ENCODE measurements around the gene ARF1.
A peak's percentile ranks its signal among the peaks of the same experiment; 100 is the strongest.

ARF1 gene

DNA sequence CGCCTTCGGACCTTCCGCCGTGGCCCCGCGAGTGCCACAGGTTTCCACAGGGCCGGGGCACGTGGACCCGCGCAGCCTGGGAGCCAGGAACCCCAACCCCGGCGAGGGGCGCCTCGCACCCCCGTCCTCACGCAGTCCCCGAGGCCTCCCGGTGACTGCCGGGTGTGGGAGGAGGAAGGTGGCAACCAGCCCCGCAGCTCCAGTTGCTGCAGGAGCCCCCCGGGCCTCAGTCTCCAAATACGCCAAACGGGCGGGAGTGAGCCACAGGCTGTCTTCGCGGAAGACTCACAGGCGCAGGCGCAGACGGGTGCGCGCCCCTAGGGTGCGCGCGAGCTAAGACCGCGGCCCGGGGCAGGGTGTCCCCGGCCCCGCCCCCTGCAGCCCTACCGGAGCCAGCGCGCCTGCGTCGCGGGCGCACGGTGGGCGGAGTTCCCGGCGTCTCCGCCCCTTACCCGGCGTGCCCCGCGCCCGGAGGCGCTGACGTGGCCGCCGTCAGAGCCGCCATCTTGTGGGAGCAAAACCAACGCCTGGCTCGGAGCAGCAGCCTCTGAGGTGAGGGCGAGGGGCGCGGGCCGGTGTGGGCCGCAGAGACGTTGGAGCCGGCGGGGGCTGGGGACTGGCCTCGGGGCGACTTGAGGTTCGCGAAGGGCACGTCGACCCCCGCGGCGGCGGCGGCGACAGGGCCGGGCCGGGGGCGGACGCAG, at the start of gene ARF1:
ARF1 (plus strand) TSS at position 495 of the 704 bp plus-strand sequence. CDS start 14,407 bp downstream, outside the sequence.
- peak; percentile 93 to 95 for DNase-seq (ENCODE audit: low read depth in 2 of 2)

DNA sequence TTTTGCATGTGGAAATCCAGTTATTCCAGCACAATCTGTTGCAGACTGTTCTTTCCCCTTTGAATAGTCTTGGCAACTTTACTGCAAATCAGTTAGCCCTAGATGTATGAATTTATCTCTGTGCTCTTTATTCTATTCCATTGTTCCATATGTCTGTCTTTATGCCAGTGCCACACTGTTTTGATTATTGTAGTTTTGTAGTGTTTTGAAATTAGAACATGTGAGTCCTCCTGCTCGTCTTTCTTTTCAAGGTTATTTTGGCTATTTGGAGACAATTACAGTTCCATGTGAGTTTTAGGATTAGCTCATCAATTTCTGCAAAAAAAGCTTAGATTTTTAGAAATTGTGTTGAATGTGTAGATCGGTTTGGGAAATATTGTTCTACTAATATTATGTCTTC, 49.1 kb upstream of the ARF1 start:
- DNase-seq (ENCODE audit: low read depth in 2 of 2) = no peak

DNA sequence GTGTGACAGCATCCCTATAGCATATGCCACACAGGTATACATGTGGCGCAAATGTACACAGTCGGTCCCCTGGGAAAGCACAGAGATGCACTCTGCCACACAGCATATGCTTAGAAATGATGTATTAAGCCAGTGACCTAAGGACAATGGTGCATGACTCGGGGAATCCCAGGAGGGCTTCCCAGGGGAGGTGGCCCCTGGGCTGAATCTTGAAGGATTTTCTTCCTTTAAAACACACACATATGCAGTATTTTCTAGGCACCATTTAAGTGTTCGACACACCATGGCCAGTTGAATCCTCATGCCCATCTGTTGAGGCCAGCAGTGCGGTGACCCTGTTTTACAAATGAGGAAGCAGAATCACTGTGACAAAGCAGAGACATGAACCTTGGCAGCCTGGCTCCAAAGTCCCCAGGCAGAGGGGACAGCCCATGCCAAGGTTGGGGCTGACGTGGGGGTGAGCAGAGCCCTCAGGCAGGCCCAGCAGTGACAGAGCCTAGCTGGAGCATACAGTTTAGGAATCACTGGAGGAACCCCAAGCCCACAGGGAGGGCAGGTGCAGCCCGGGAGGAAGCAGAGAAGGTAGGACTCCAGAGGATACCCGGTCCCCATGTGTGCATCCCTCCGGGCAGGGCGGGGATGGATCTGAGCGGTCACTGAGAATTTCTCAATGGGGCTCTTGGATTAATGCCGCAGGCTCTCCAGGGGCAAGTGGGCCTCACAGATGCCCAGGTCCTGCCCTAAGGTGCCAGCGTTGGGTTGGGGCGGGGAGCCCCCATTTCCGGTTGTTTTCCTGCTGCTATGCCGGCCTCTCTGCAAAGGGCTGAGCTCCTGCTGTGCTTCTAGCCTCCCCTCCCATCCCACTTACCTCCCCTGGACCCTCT, 47.3 kb upstream of the ARF1 start:
- DNase-seq (ENCODE audit: low read depth in 2 of 2) = no peak

DNA sequence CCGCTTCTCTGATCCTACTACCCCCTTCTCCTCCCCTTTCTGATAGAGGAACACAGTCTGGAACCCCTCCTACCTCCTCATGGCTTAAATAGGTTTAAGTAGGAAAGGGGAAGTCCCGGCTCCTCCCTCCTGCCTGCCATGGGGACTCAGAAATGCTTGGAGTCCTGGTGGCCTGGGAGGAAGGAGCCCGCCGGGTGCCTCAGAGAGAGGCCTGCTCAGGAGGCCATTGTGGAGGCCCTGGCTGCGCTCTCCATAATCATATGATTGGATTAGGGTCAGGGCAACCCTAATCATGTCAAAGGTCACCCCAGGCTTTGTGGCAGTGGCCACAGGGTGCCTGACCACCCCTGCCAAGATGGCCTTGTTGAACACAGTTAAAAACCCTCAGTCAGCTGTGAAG, 46.7 kb upstream of the ARF1 start:
- no peak for DNase-seq (ENCODE audit: low read depth in 2 of 2)

DNA sequence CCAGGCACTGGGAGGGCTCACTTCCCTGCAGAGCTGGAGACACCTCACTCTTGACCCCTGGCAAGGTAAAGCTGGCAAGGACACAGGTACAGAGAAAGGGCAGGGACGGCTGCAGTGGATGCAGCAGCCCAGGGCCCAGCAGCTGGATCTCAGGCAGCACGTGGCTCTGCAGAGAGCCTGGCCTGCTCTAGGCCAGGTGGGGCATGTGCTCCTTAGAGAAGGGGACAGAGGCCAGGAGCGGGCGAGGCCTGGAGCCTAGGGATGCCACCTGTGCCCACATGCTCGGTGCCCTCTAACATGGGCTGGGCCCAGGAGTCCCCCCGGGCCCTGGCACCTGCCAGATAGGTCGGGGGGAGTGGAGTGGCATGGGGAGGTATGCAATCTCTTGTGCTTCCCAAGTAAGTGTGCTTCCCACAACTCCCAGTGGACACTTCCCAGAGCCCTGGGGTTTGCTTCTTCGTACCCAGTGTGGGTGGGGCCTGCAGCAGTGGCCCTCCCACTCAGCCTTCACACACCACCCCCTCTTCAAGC, 45.7 kb upstream of the ARF1 start:
- no peak for DNase-seq (ENCODE audit: low read depth in 2 of 2)

DNA sequence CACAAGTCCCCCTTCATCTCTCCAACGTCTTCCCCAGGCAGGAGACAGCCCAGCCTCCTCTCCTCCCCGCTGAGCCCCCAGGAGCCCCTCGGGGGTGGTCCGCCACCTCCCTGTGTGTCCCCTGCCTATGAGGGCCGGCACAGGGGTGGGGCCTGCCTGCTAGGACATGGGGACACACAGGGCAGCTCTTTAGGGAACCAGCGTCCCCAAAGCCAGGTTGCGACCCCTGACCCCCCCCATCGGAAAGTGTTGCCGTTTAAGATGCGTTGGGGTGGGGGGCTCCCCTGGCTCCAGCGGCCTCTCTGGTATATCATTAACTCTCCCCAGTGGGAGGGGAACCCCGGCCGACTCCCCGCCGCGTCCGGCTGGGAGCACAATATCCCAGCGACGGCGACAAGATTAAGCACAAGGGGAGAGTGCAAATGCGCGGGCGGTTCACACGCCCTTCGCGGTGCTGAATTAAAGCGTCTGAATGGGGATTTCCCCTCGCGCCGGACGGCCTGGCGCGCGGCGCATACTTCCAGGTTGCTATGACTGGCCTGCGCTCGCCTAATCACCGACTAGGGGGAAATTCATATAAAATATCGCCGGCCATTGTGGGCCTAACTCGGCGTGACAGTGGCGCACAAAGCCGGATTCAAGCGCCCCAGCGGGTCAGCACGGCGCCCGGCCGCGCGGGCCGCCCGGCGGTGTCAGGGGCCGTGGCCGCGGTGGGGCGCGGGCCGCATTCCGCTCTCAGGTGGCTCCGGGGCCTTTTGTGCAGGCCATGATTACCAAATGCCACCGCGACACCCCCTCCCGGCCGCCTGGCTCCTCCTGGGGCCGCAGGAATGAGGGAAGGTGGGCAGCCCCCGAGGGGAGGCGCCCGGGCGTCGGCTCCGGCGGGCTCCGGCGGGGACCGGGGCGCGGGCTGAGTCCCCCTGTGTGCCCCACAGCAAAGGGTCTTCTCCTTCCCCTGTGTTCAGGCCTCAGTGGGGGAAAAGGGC, 44.8 kb upstream of the ARF1 start:
- peak in 1 of 2 donors; percentile 9 for DNase-seq (ENCODE audit: low read depth in 2 of 2)

DNA sequence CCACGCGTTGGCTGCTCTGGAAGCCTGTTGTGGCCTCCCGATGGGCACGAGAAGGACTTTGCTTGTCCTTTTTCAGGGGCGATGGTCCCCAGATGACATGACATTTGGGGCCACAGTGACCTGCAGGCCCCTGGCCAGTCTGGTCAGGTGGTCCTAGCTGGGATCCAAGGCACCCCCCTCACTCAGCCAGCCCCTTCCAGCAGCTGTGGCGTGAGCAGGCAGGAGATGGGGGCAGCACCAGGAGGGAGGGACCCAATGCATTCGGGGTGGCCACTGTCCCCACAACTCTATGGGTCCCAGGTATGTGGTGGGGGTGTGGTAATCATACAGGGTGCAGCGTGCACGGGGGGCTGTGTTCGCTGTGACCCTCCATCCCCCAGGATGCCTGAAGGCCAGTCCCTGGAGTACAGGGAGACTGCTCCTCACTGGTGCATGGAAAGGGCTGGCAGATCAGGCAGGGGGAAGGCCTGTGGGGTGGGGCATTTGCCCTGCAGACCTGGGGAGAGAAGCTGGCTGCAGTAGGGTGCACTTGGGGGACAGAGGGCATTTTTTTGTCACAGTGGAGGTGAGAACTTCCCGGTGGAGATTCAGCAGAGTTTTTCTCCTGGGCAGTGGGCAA, 44.0 kb upstream of the ARF1 start:
- no peak for DNase-seq (ENCODE audit: low read depth in 2 of 2)

DNA sequence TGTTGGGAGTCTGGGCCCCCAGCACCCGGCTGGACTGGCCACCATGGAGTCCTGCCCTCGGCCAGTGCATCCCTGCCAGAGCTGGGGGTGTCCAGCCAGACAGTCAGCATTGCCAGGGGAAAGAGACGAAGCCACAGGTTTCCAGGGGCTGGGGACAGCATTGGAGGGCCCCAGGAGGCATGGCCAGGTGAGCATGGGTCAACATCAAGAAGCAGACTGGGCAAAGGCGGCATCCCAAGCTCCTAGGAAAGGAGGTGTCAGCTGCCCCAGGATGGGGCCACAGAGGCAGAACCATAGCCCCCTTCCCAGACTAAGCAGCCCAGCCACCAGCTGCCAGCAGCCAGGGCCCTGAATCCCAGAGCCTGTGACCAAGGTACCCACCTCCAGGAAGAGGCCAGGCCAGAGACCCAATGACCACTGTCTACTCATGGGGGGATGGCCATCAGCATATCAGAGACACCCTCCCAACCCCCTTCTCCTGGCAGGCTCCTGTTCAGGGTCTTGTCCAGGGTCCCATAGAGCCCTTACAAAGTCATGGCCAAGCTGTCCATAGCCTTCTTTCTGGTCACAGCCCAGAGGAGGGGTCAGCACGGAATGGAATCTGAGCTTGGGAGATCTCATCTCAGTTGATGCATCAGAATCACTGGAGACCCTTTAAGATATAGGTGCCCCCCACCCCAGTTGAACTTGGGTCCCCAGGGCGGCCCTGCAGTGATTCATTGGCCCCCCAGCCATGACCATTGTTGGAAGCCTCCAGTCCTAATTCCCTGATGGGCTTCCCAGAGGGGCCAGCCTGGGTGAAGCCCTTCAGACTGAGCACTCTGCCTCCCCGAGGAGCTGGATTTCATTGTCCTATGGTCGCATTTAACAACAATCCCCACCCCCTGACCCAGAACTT, 43.3 kb upstream of the ARF1 start:
- no peak for DNase-seq (ENCODE audit: low read depth in 2 of 2)

DNA sequence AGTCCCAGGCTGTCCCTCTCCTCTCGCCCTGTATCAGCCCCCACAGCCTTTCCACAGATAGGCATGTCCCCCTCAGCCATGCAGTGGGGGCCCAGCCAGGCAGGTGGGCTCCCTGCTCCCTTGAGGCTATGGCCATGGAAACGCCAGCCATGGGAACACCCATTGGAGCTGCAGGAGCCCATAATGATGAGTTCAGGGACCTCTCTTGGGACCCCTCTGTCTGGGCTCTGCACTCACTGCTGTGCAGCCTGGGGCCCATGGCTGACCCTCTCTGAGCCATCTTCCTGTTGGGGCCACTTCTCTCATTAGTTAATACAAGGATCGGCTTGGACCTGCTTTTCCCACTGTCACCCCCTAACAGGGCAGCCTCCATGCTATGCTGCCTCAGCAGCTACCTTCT, 42.5 kb upstream of the ARF1 start:
- DNase-seq (ENCODE audit: low read depth in 2 of 2) = no peak

DNA sequence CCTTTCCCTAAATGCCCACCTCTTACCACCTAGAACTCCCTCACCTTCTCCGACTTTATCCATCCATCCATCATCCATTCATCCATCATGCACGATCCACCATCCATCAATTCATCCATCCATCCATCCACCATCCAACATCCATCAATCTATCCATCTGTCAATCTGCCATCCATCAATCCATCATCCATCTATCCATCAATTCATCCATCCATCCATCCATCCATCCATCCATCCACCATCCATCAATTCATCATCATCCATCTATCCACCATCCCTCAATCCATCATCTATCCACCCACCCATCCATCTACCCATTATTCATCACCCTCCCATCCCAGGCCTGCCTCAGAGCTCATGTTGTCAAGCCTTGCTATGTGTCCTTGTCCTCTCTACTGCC, 41.2 kb upstream of the ARF1 start:
- DNase-seq (ENCODE audit: low read depth in 2 of 2) = no peak

DNA sequence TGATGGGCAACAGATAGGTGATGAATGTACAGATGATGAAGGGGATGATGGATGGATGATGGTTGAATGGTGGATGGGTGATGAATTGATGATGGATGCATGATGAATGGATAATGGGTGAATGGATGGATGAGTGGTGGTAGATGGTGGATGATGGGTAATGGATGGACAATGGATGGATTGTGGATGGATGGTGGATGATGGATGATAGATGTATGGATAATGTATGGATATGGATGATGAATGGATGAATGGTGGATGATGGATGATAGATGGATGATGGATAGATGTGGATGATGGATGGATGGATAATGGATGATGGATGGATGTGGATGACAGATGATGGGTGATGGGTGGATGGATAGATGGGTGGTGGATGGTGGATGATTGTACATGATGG, 40.0 kb upstream of the ARF1 start:
- no peak for DNase-seq (ENCODE audit: low read depth in 2 of 2)

DNA sequence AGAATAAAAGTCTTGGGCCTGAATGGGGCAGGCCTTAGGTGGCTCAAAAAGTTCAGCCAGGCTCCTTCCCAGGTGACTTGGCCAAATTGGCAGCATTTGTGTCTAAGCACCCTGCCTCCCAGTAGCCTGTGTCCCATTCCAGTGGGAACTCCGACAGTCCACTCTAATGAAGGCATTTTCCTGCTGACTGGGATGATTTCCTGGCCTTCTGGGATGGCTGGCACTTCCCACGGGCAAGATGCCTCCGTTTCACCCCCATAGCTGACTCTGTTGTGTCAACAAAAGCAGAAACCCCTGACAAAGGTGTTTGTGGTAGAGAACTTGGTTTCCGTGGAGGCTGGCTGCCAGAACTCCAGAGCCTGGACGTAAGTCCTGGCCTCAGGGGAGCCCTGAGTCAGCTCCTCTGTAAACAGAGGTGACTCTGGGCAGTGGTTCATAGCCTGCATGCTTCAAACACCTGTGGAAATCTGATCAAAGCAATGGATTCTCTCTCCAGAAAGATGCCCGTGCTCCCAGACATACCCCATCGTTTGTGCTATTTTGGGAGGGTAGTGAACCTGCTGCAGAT, 39.1 kb upstream of the ARF1 start:
- DNase-seq (ENCODE audit: low read depth in 2 of 2) = no peak

DNA sequence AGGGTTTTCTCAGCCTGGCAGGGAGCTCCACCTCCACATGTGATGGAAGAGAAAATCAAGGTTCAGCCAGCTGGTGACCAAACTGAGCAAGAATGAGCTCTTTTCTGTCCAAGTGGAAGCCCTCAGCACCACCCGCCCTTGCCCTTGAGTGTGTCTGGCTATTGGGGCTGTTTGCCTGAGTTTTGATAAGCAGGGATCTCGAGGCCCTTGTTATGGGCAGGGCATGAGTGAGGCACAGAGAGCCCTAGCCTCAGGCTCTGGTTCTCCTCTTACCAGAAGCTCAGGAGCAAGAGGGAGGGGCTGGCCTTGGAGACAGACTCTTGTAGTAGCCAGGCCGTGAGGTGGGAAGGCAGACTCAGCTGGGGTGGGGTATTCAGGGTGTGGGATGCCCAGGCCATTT, 37.5 kb upstream of the ARF1 start:
- DNase-seq (ENCODE audit: low read depth in 2 of 2) = no peak

DNA sequence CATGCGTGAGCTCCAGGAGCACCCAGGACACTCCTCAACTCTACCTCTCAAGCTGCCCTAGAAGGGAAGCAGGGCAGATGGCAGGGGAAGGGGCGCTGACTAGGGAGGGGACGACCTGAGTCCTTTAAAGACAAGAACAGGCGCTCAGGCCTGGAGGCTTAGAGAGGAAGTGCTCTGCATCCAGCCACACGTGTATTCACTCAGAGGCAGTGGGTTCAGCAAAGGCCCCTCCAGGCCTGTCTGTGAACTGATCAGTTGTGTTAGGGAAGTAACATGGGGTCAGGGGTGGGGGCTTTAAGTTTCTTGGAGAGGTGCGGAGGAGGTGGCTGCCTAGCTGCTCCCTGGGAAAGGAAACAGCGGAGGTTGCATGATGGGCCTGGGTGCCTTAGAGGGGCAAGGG, 37.1 kb upstream of the ARF1 start:
- DNase-seq (ENCODE audit: low read depth in 2 of 2) = no peak

DNA sequence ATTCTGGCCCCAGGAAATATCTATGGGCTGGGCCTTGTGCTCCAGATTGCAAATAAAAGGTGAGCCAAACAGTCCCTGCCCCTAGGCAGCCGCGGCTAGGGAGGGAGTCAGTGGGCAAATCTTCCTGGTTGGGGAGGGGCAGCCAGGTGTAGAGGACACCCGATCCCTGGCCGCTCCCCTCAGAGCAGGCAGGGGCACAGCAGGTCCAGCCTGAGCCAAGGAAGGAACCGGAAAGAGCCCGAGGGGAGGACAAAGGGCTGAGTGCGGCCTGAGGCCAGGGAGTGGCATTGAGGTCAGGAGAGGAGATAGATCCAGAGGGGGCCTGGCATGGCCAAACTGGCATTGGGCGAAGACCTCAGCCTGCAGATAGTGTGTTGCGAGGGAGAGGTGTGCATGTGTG, 36.6 kb upstream of the ARF1 start:
- no peak for DNase-seq (ENCODE audit: low read depth in 2 of 2)

DNA sequence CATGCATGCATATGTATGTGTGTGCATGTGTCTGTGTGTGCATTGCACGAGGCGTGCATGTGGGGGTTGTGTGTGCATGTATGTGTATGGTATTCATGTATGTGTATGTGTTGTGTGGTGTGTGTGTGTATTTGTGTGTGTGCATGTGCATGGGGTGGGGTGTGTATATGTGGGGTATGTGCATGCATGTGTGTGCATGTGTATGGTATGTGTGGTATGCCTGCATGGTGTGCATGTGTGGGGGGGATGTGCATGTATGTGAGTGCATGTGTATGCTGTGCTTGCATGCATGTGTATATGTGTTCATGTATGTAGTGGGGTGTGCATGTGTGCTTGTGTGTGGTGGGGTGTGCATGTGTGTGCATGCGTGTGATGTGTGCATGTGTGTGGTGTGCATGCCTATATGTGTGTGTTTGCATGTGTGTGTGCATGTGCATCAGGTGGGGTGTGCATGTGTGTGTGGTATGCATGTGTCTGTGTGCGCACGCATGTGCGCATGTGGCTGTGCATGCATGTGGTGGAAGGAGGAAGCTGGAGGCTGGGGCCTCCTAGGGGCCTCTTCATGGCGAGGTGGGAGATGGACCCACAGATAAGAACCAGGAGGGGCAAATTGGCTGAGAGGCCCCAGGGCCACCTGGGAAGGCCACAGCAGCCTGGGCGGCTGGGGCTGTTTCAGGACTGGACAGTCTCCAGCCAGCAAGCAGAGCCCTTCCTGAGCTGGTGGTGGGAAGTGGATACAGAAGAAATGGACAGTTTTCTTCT, 35.9 kb upstream of the ARF1 start:
- no peak for DNase-seq (ENCODE audit: low read depth in 2 of 2)

DNA sequence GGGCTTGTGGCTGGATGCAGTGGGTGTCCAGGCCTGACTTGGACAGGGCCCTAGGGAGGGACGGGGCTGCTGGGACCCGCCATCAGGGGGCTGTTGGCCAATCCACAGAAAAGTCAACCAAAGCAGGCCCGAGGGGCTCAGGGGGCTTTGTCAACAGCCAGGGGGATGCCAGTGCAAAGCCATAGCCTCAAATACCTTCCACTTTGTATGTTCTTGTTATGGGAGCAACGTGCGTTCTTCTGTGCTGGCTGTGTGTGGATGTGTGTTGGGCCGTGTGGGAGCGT, 35.4 kb upstream of the ARF1 start:
- no peak for DNase-seq (ENCODE audit: low read depth in 2 of 2)

DNA sequence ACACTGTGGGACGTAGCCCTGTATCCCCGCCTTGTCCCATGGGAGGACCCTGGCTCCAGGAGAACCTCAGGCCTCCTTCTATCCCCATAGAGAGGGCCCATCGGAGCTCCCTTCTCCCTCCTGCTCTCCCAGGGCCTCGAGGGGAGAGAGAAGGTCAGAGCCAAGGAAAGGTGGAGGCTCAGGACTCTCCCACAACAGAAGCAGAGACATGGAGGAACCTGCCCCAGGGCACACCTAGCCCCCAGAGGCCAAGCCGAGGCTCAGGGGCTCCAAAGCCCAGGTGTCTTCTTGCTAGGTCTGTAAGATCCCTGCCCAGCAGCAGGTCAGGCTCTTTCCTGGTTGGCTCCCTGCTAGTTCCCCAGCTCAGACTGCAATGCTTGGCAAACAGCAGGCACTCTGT, 34.4 kb upstream of the ARF1 start:
- no peak for DNase-seq (ENCODE audit: low read depth in 2 of 2)

DNA sequence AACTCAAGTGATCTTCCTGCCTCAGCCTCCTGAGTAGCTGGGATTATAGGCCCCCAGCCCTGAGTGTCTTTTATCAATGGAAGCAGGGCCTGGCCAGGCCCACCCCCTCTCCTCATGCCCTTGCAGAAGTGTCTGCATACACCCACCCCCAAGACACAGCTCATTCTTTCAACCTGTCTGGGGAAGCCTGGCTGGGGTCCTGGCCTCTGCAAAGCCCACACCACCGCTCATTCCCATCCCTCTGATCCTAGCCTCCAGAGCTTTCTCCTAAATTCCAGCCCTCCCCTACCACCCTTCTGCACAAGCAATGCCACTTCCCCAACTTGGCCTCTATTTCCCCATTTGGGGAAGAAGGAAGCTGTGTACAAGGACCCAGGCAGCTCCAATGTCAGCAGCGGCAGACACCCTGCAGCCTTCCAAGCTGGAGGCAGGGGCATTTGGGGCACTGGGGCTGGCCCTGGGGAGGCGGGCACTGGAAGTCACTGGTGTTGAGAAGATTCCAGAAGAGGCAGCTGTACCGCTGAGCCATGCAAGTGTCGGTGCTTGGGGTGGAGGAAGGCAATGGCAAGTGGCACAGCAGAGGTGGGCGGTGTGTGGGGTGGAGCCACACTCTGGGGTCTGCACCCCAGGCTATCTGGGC, 33.7 kb upstream of the ARF1 start:
- no peak for DNase-seq (ENCODE audit: low read depth in 2 of 2)
